B cell (primary cell): Measurements from ENCODE around the gene PEX13. TPM values are rescaled to one million over a fixed set of nuclear protein-coding genes. Genes with fewer than 3 reads are reported as not detected.
"Not testable (repeated sequence)": the region's sequence is repeated elsewhere in the genome, so short reads cannot be mapped to it uniquely, and the experiment has no call there.

Experiments
- ATAC-seq: fragments of 200-7000 bp; cut with Tn5 transposase; one replicate; pipeline ENCODE4 v1.10.0; 2021; ENCODE audit warnings: low read depth, mild to moderate bottlenecking, moderate number of reproducible peaks, moderate library complexity
- CTCF ChIA-PET: fragments of 350-600 bp; sonication (Branson Sonifier 250); formaldehyde crosslinking; loops from one replicate; lab custom pipeline; 2021; ENCODE audit warnings: antibody characterized with exemption, inconsistent platforms; lab: Charles Lee
- POLR2A ChIA-PET: fragments of 350-600 bp; sonication (Branson Sonifier 250); formaldehyde crosslinking; loops from one replicate; lab custom pipeline; 2021; ENCODE audit warnings: antibody characterized with exemption; lab: Charles Lee
- DNase-seq: peaks from one replicate; pipeline ENCODE4 v3.0.0; 2013
- H2AFZ ChIP-seq: 2 replicates; pipeline ENCODE4 v1.6.1; 2012; ENCODE audit warnings: mild to moderate bottlenecking, low read depth, low read length; ENCODE audit not compliant: insufficient read depth, poor library complexity, severe bottlenecking
- H3K27ac ChIP-seq, 2 donors: 1 replicate in 1 of 2; 2 replicates in 1 of 2; pipeline ENCODE4 v1.5.1; 2012 to 2013; ENCODE audit warnings: low read length in 2 of 2, mild to moderate bottlenecking in 2 of 2, moderate library complexity in 1 of 2
- H3K27me3 ChIP-seq, 4 experiments: fragments of 200-600 bp in 1 of 4; sonication (generic) in 1 of 4; replicated peaks in 1 of 4; 1 replicate in 2 of 4; 2 replicates in 2 of 4; pipeline versions ENCODE4 v1.6.1 to v1.7.0; 2013 to 2016; ENCODE audit warnings: low read length in 3 of 4, mild to moderate bottlenecking in 2 of 4, mixed read lengths in 1 of 4, moderate library complexity in 1 of 4; ENCODE audit not compliant: insufficient read depth in 4 of 4, control insufficient read depth in 3 of 4; ENCODE audit errors: control extremely low read depth in 1 of 4
- H3K36me3 ChIP-seq, 2 experiments: replicated peaks in 1 of 2; 1 replicate in 1 of 2; 2 replicates in 1 of 2; pipeline versions ENCODE4 v1.6.1 to v1.7.1; 2013; ENCODE audit warnings: low read length in 1 of 2; ENCODE audit not compliant: insufficient read depth in 2 of 2, control insufficient read depth in 1 of 2; ENCODE audit errors: control extremely low read depth in 1 of 2, extremely low read depth in 1 of 2
- H3K4me1 ChIP-seq, 2 donors: fragments of 200-600 bp in 1 of 2; sonication (generic) in 1 of 2; 1 replicate in 1 of 2; 2 replicates in 1 of 2; pipeline versions ENCODE4 v1.5.1 to v1.6.1; 2013 to 2017; ENCODE audit warnings: low read length in 2 of 2; ENCODE audit not compliant: control insufficient read depth in 2 of 2, insufficient read depth in 2 of 2
- H3K4me2 ChIP-seq: replicated peaks from 2 replicates; pipeline ENCODE3; 2012; ENCODE audit warnings: mild to moderate bottlenecking, low read depth, low read length; ENCODE audit not compliant: poor library complexity, severe bottlenecking
- H3K4me3 ChIP-seq, 5 experiments: fragments of 200-600 bp in 1 of 5; sonication (generic) in 1 of 5; 1 replicate in 3 of 5; 2 replicates in 2 of 5; pipeline versions ENCODE4 v1.5.1 to v1.7.0; 2011 to 2016; ENCODE audit warnings: low read length in 4 of 5, mild to moderate bottlenecking in 4 of 5, low read depth in 2 of 5, control low read depth in 1 of 5, moderate library complexity in 1 of 5; ENCODE audit not compliant: insufficient read depth in 1 of 5; ENCODE audit errors: control extremely low read depth in 1 of 5, extremely low read depth in 1 of 5
- H3K79me2 ChIP-seq: fragments of 200-600 bp; sonication (generic); one replicate; pipeline ENCODE4 v1.6.0; 2016; ENCODE audit warnings: low read length; ENCODE audit not compliant: control insufficient read depth, insufficient read depth
- H3K9ac ChIP-seq: fragments of 200-600 bp; sonication (generic); 2 replicates; pipeline ENCODE4 v1.6.1; 2017; ENCODE audit warnings: mild to moderate bottlenecking, low read length, moderate library complexity
- H3K9me3 ChIP-seq, 3 donors: one replicate each; pipeline versions ENCODE4 v1.6.1 to v1.7.1; 2013; ENCODE audit warnings: low read length in 2 of 3; ENCODE audit not compliant: control insufficient read depth in 2 of 3, insufficient read depth in 1 of 3; ENCODE audit errors: control extremely low read depth in 1 of 3
- H4K20me1 ChIP-seq: 2 replicates; pipeline ENCODE4 v1.6.0; 2012; ENCODE audit warnings: mild to moderate bottlenecking, low read length; ENCODE audit not compliant: insufficient read depth, control insufficient read depth, poor library complexity, severe bottlenecking
- H3K27ac Mint-ChIP-seq: one replicate; pipeline ENCODE4 v1.8.0; 2021; ENCODE audit warnings: mixed read lengths
- H3K27me3 Mint-ChIP-seq: one replicate; pipeline ENCODE4 v1.8.0; 2021; ENCODE audit warnings: mixed read lengths
- H3K4me1 Mint-ChIP-seq: one replicate; pipeline ENCODE4 v1.8.0; 2021; ENCODE audit warnings: mixed read lengths
- H3K4me3 Mint-ChIP-seq: one replicate; pipeline ENCODE4 v1.8.0; 2021; ENCODE audit warnings: mixed read lengths
- H3K9me3 Mint-ChIP-seq: one replicate; pipeline ENCODE4 v1.8.0; 2022; ENCODE audit warnings: mixed read lengths; ENCODE audit not compliant: insufficient read depth
- EZH2 ChIP-seq: IDR thresholded peaks from 2 replicates; pipeline ENCODE4 v1.6.1; 2012; ENCODE audit warnings: borderline replicate concordance, low read depth, mild to moderate bottlenecking, moderate library complexity, low read length; ENCODE audit not compliant: insufficient read depth, poor library complexity, severe bottlenecking
- WGBS: methylation state at CpG from one replicate; pipeline ENCODE4 v1.1.5; 2013; ENCODE audit warnings: missing lambda C conversion rate; ENCODE audit not compliant: insufficient coverage; 5-methylcytosine and 5-hydroxymethylcytosine counted together
- intact Hi-C: fragments of 100-400 bp; cut with micrococcal nuclease; formaldehyde crosslinking; loops from one replicate; pipeline ENCODE4 v1.10.0; 2022
- polyA plus RNA-seq: library from polyadenylated mRNA; depleted of rRNA; stranded (reverse); fragments of >200 nt; gene quantifications from 2 replicates; pipeline ENCODE4 v1.2.3, GENCODE V29; 2012
- total RNA-seq, 2 donors: library from RNA; stranded (reverse); fragments of 120-200 nt in 1 of 2; gene quantifications; 1 replicate in 1 of 2; 2 replicates in 1 of 2; pipeline versions ENCODE4 v1.2.3 to v1.2.4, GENCODE V29; 2013 to 2022
- TF ChIP-seq, protein P1 (sequence below): fragments of 200-600 bp; IDR thresholded peaks from one replicate; pipeline ENCODE4 v1.8.0; 2022; ENCODE audit warnings: antibody characterized with exemption, mild to moderate bottlenecking

Gene PEX13
- total and polyA plus RNA-seq, 2 donors (not counting 1 experiment from before 2014, with no cell fraction given): 6.1 to 19.8 TPM

- Histone ChIP-seq H3K9ac (no peak overlapping the region), H3K4me3 (peak overlapping the region in 1 of 5 experiments; percentile 48), H3K79me2 (peaks cover 6% of the 10 kb centered on the region), H4K20me1 (no peaks in the 10 kb centered on the region), H3K36me3 (no peaks in the 10 kb centered on the region), H3K4me2 (peak overlapping the region; percentile 65), H3K9me3 (no peaks in the 10 kb centered on the region), H3K27ac (peak overlapping the region in 1 of 2 donors; percentile 56), H3K27me3 (no peaks in the 10 kb centered on the region), H3K4me1 (peaks cover 41 to 45% of the 10 kb centered on the region in 2 donors), H2AFZ (no peak overlapping the region)
- CTCF ChIA-PET: interaction anchor here (1.0 kb wide), 1 partner anchor 13 kb away, joined by 3 read pairs; no protein-coding TSS in a partner anchor
- no CpG with 5 or more reads among the region's 1 CpG for WGBS
- TF ChIP-seq EZH2: no peak
- TF ChIP-seq, protein P1, sequence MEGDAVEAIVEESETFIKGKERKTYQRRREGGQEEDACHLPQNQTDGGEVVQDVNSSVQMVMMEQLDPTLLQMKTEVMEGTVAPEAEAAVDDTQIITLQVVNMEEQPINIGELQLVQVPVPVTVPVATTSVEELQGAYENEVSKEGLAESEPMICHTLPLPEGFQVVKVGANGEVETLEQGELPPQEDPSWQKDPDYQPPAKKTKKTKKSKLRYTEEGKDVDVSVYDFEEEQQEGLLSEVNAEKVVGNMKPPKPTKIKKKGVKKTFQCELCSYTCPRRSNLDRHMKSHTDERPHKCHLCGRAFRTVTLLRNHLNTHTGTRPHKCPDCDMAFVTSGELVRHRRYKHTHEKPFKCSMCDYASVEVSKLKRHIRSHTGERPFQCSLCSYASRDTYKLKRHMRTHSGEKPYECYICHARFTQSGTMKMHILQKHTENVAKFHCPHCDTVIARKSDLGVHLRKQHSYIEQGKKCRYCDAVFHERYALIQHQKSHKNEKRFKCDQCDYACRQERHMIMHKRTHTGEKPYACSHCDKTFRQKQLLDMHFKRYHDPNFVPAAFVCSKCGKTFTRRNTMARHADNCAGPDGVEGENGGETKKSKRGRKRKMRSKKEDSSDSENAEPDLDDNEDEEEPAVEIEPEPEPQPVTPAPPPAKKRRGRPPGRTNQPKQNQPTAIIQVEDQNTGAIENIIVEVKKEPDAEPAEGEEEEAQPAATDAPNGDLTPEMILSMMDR: no peak
- DNase-seq (peak; percentile 69), ATAC-seq (peak; percentile 78)
- Mint-ChIP-seq H3K9me3 (no peaks in the 10 kb centered on the region), H3K27ac (peak overlapping the region; percentile 62), H3K4me1 (peaks cover 45% of the 10 kb centered on the region), H3K4me3 (peak overlapping the region; percentile 75), H3K27me3 (no peaks in the 10 kb centered on the region)
- POLR2A ChIA-PET: interaction anchor here (1.0 kb wide), 1 partner anchor 13 kb away, joined by 11 read pairs; no protein-coding TSS in a partner anchor
- intact Hi-C loops: loop anchor here (1.0 kb wide), 2 partner anchors 9 to 12 kb away; no protein-coding TSS in a partner anchor
Observed at GRCh38 chr2:60984720-60985119, 32.8 kb upstream of the PEX13 start.

GRCh38 chr2:60987041-60987440, 30.5 kb upstream of the PEX13 start:
- DNase-seq (peak; percentile 31), ATAC-seq (no peak)
- no peaks in the 10 kb centered on the region for H4K20me1 ChIP-seq
- H3K9me3 ChIP-seq: peaks cover 3 to 8% (median 7%) of the 10 kb centered on the region in 3 donors
- H3K27ac ChIP-seq: peak overlapping the region in 1 of 2 donors; percentile 31
- H3K36me3 ChIP-seq: no peaks in the 10 kb centered on the region
- H3K79me2 ChIP-seq: peaks cover 6% of the 10 kb centered on the region
- H3K4me3 ChIP-seq: peak overlapping the region in 1 of 5 experiments; percentile 2
- Mint-ChIP-seq H3K4me1 (peaks cover 47% of the 10 kb centered on the region), H3K4me3 (peak overlapping the region; percentile 61), H3K27ac (peak overlapping the region; percentile 89), H3K9me3 (no peaks in the 10 kb centered on the region), H3K27me3 (no peaks in the 10 kb centered on the region)
- TF ChIP-seq, protein P1: peak; percentile 12
- no peak for TF ChIP-seq EZH2
- no peak overlapping the region for H2AFZ ChIP-seq
- H3K4me1 ChIP-seq: peaks cover 40 to 41% of the 10 kb centered on the region in 2 donors
- peak overlapping the region; percentile 47 for H3K4me2 ChIP-seq
- intact Hi-C loops: no loop called here
- no peak overlapping the region for H3K9ac ChIP-seq
- no peaks in the 10 kb centered on the region for H3K27me3 ChIP-seq
- ChIA-PET POLR2A (no interaction called here), CTCF (interaction anchor here (0.9 to 2.7 kb wide), 6 partner anchors 9 to 278 kb away, joined by 3 to 12 read pairs (median 4); partner anchors contain the start of gene REL)
- WGBS: no CpG with 5 or more reads among the region's 2 CpGs

GRCh38 chr2:60987656-60988055, 29.9 kb upstream of the PEX13 start:
- H3K4me3 Mint-ChIP-seq: peak overlapping the region; percentile 61
- CTCF ChIA-PET: interaction anchor here (0.9 to 2.7 kb wide), 6 partner anchors 8 to 278 kb away, joined by 3 to 12 read pairs (median 4); partner anchors contain the start of gene REL

More at GRCh38 chr2:60987656-60988055, 29.9 kb upstream of the PEX13 start:
- Mint-ChIP-seq H3K4me1 (peaks cover 52% of the 10 kb centered on the region), H3K27ac (peak overlapping the region; percentile 89)
- H3K27me3 ChIP-seq, H4K20me1 ChIP-seq, POLR2A ChIA-PET, H3K36me3 ChIP-seq, intact Hi-C loops, H3K9ac ChIP-seq, H2AFZ ChIP-seq, H3K27me3 Mint-ChIP-seq, ATAC-seq, H3K9me3 Mint-ChIP-seq, H3K79me2 ChIP-seq, DNase-seq: not testable (repeated sequence)
- Histone ChIP-seq H3K27ac (peak overlapping the region in 1 of 2 donors; percentile 31), H3K4me2 (peak overlapping the region; percentile 47), H3K4me1 (peaks cover 47% of the 10 kb centered on the region in 2 donors), H3K9me3 (peaks cover 3 to 10% (median 8%) of the 10 kb centered on the region in 3 donors), H3K4me3 (peak overlapping the region in 1 of 5 experiments; percentile 2)
- 89% methylated on average over 1 of the region's 8 CpGs for WGBS
